Panc1 (cell line): Measurements from ENCODE around the gene TMEM204. TPM values are rescaled to one million over a fixed set of nuclear protein-coding genes. Genes with fewer than 3 reads are reported as not detected.

Experiments used
- ATAC-seq: fragments of 200-7000 bp; cut with Tn5 transposase; 2 replicates; pipeline ENCODE4 v1.9.1; 2020; ENCODE audit warnings: mild to moderate bottlenecking, moderate library complexity
- BruUV-seq: library from RNA; stranded (reverse); fragments of 400-500 nt; replicated peaks from 2 replicates; lab custom pipeline; 2021; lab: Mats Ljungman, UMichigan
- CTCF ChIA-PET: fragments of 300-600 bp; sonication (Branson Sonifier 250); formaldehyde crosslinking; loops from one replicate; lab custom pipeline; 2022; ENCODE audit warnings: antibody characterized with exemption; lab: Charles Lee
- POLR2A ChIA-PET: fragments of 300-600 bp; sonication (Branson Sonifier 250); formaldehyde crosslinking; loops from one replicate; lab custom pipeline; 2022; ENCODE audit warnings: antibody characterized with exemption; lab: Charles Lee
- DNase-seq: peaks from one replicate; pipeline ENCODE4 v3.0.0-alpha.2; 2010; ENCODE audit warnings: low read depth, low spot score
- H3K27ac ChIP-seq: 2 replicates; pipeline ENCODE4 v1.5.1; 2011; ENCODE audit warnings: mild to moderate bottlenecking, low read length, inconsistent platforms
- H3K27me3 ChIP-seq: fragments of 200-500 bp; sonication (Bioruptor generic); 2 replicates; pipeline ENCODE4 v1.6.0; 2014; ENCODE audit warnings: low read length, inconsistent platforms; ENCODE audit not compliant: control insufficient read depth, insufficient read depth
- H3K36me3 ChIP-seq: fragments of 200-500 bp; sonication (Bioruptor generic); 2 replicates; pipeline ENCODE4 v1.5.1; 2014; ENCODE audit warnings: inconsistent platforms, mild to moderate bottlenecking, low read length, moderate library complexity; ENCODE audit not compliant: control insufficient read depth, insufficient read depth
- H3K4me1 ChIP-seq: 2 replicates; pipeline ENCODE4 v1.5.1; 2011; ENCODE audit warnings: inconsistent platforms, mild to moderate bottlenecking, low read length, moderate library complexity; ENCODE audit not compliant: control insufficient read depth, insufficient read depth
- H3K4me3 ChIP-seq, 2 experiments: 2 replicates each; pipeline ENCODE4 v1.5.1; 2011 to 2012; ENCODE audit warnings: low read depth in 2 of 2, low read length in 2 of 2, mild to moderate bottlenecking in 2 of 2, inconsistent platforms in 1 of 2, moderate library complexity in 1 of 2
- H3K9me3 ChIP-seq: fragments of 200-500 bp; sonication (Bioruptor generic); 2 replicates; pipeline ENCODE4 v1.5.1; 2014; ENCODE audit warnings: low read depth, mild to moderate bottlenecking, inconsistent platforms, low read length, moderate library complexity; ENCODE audit not compliant: control insufficient read depth, insufficient read depth
- POLR2AphosphoS5 ChIP-seq: IDR thresholded peaks from 2 replicates; pipeline ENCODE4 v1.6.1; 2012; ENCODE audit warnings: mild to moderate bottlenecking, low read depth, low read length, moderate library complexity
- REST ChIP-seq, 2 experiments: IDR thresholded peaks; 2 replicates each; pipeline ENCODE4 v1.6.1; 2011 to 2012; ENCODE audit warnings: low read depth in 2 of 2, control low read depth in 1 of 2, low read length in 1 of 2, mild to moderate bottlenecking in 1 of 2, moderate library complexity in 1 of 2; ENCODE audit not compliant: insufficient read depth in 1 of 2
- SIN3A ChIP-seq: IDR thresholded peaks from 2 replicates; pipeline ENCODE4 v1.6.1; 2012; ENCODE audit warnings: low read depth, mild to moderate bottlenecking, low read length, moderate library complexity, borderline replicate concordance; ENCODE audit not compliant: insufficient read depth
- TCF7L2 ChIP-seq: IDR thresholded peaks from 2 replicates; pipeline ENCODE4 v1.6.1; 2011; ENCODE audit warnings: mild to moderate bottlenecking, low read depth, low read length, inconsistent platforms
- in situ Hi-C: cut with HindIII; loops from 2 replicates; pipeline ENCODE4 v1.10.0; 2016; ENCODE audit warnings: low sequenced_read_pairs, low pct_unique_long_range_greater_than_20kb
- intact Hi-C: fragments of 100-400 bp; cut with micrococcal nuclease; formaldehyde crosslinking; loops from one replicate; pipeline ENCODE4 v1.10.0; 2022; ENCODE audit not compliant: unreplicated experiment
- total RNA-seq: library from RNA; stranded (reverse); gene quantifications from one replicate; pipeline ENCODE4 v1.2.1, GENCODE V29; 2021; ENCODE audit not compliant: unreplicated experiment
- TF ChIP-seq, protein P1 (sequence below): fragments of 450-650 bp; IDR thresholded peaks from 2 replicates; pipeline ENCODE4 v1.5.1; 2017; ENCODE audit warnings: mild to moderate bottlenecking

The TMEM204 gene
- total RNA-seq, 1 experiment from 2014 or later, result 0.13 TPM

DNA sequence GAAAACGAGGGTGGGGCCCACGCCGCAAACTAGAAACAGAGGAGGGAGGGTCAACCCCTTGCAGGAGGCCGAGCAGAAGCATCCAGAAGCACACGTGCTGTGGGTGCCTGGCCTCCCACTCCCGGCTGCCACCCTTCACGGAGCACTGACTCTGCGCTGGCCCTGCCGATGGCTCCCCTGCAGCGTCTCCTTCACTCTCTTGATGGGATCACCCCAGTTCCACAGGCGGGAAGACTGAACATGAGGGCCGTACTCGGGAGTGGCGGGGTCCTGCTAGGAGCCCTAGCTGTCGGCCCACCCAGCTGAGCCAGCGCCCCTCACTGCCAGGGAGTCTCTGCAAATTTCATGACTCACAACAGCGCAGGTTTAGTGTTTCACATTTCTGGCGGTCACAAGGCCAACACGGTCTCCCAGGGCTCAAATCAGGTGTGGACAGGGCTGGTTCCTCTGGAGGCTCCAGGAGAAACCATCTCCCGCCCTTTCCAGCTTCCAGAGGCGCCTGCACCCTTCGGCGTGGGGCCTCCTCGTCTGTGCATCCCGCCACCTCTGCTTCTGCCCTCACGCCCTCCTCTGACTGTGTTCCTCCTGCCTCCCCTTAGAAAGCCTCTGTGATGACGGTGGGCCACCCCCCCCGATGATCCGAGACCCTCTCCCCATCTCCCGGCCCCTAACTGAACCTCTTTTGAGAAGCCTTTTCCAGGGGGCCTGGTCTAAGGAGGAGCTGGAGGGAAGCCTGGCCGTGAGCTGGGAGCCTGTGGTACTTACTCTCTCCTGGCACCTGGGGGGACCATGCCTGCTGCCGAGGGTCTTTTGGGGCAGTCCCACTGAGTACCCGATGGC is 46.7 kb upstream of the TMEM204 start:
- in situ Hi-C loops, result no loop called here
- Histone ChIP-seq H3K27ac (no peak overlapping the region), H3K4me3 (no peak overlapping the region), H3K27me3 (no peaks in the 10 kb centered on the region), H3K4me1 (no peaks in the 10 kb centered on the region), H3K9me3 (no peaks in the 10 kb centered on the region), H3K36me3 (no peaks in the 10 kb centered on the region)
- no peak for DNase-seq
- TF ChIP-seq, protein P1, sequence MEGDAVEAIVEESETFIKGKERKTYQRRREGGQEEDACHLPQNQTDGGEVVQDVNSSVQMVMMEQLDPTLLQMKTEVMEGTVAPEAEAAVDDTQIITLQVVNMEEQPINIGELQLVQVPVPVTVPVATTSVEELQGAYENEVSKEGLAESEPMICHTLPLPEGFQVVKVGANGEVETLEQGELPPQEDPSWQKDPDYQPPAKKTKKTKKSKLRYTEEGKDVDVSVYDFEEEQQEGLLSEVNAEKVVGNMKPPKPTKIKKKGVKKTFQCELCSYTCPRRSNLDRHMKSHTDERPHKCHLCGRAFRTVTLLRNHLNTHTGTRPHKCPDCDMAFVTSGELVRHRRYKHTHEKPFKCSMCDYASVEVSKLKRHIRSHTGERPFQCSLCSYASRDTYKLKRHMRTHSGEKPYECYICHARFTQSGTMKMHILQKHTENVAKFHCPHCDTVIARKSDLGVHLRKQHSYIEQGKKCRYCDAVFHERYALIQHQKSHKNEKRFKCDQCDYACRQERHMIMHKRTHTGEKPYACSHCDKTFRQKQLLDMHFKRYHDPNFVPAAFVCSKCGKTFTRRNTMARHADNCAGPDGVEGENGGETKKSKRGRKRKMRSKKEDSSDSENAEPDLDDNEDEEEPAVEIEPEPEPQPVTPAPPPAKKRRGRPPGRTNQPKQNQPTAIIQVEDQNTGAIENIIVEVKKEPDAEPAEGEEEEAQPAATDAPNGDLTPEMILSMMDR, result no peak
- TF ChIP-seq POLR2AphosphoS5 (no peak), TCF7L2 (no peak), REST (IDR thresholded peaks at IDR 0.05; ENCODE audit: insufficient read depth in 1 of 2, low read depth in 2 of 2, low read length in 1 of 2) (no peak), SIN3A (no peak)
- ATAC-seq, result no peak; the same call in 1 of the 2 replicates
- ChIA-PET CTCF (interaction anchor here (0.7 kb wide), 1 partner anchor 183 kb away, joined by 3 read pairs; no protein-coding TSS in a partner anchor), POLR2A (no interaction called here)
- BruUV-seq, result no TSS peak
- intact Hi-C loops, result no loop called here

- intact Hi-C loops, result no loop called here
- in situ Hi-C loops, result no loop called here
- no peak; the same call in 1 of the 2 replicates for ATAC-seq
Measured at GRCh38 chr16:1487395-1488053, 45.9 kb upstream of the TMEM204 start.

More at GRCh38 chr16:1487395-1488053, 45.9 kb upstream of the TMEM204 start:
- Histone ChIP-seq H3K4me1 (peaks cover 2% of the 10 kb centered on the region), H3K9me3 (no peaks in the 10 kb centered on the region), H3K4me3 (no peak overlapping the region), H3K36me3 (no peaks in the 10 kb centered on the region), H3K27me3 (no peaks in the 10 kb centered on the region), H3K27ac (no peak overlapping the region)
- CTCF ChIA-PET, result interaction anchor here (0.7 kb wide), 1 partner anchor 183 kb away, joined by 3 read pairs; no protein-coding TSS in a partner anchor
- no peak for DNase-seq
- no peak for TF ChIP-seq TCF7L2
- no peak for TF ChIP-seq SIN3A
- no peak for TF ChIP-seq POLR2AphosphoS5
- TF ChIP-seq, protein P1, result no peak
- no peak for TF ChIP-seq REST (IDR thresholded peaks at IDR 0.05; ENCODE audit: insufficient read depth in 1 of 2, low read depth in 2 of 2, low read length in 1 of 2)
- POLR2A ChIA-PET, result no interaction called here
- BruUV-seq, result no TSS peak
